Adipose tissue (tissue), 3 donors: Measurements from ENCODE around the gene NME8. TPM values are rescaled to one million over a fixed set of nuclear protein-coding genes. Genes with fewer than 3 reads are reported as not detected.

Source experiments
- H3K27ac ChIP-seq: one replicate; pipeline ENCODE4 v1.5.1; 2013; ENCODE audit warnings: low read depth, low read length
- WGBS, 3 donors: extraction: QIAGEN DNeasy Blood & Tissue Kit; methylation state at CpG; one replicate each; pipeline ENCODE4 v1.1.7; 2013; 5-methylcytosine and 5-hydroxymethylcytosine counted together
- polyA plus RNA-seq, 3 donors: library from polyadenylated mRNA; stranded (reverse); fragments of 200-250 nt; gene quantifications; one replicate each; pipeline ENCODE4 v1.2.3, GENCODE V29; 2013
- donor health status: healthy with polysubstance abuse.
- donor health status: Bipolar disorder and iron deficiency.
- donor health status: healthy.

Gene NME8
- polyA plus RNA-seq, 3 donors = 0.31 TPM; not detected in 2

DNA sequence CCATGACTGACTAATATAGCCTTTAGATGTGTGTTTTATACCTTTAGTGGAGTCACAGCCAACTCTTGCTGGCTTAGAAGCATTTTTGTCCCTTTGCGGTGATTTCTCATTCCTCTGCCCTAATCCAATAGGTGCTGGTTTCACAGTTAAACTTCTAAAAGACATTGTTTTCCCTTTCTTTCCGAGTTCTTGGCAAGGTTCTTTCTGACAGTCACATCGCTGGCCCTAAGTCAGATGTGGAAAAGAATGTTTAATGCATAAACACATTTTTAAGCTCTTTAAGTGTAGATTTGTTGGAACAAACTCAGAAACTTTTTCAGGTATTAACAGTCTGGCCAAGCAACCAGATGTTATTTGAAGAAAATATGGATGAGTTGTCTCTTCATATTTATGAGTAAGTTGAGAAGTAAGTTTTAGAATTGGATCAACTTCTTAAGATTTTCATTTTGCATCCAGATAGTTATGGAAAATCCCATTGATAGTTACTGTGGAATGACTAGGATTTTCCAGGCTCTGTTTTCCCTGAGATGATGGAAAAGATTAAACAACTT is 76.2 kb downstream of the NME8 start:
- WGBS, 3 donors = 69 to 79% (median 75%) methylated on average over 3 of the region's 3 CpGs
- H3K27ac ChIP-seq = no peak overlapping the region

DNA sequence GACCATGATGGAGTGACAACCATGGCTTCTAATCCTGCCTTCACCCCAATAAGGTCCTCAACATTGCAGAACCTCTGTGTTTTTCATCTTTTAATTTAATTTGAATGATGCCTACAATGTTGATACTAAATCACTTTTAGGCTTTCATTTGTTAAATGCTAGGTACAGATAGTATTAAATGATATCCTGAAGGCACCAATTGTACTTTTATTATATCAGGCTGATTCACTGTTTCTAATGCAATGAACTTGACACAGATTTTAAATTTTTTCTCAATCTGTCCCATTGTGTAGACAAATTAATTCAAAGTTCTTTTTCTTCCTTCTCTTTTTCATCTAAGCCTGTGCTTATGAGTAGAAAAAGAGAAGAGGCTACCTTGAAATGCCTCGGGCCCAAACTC is 77.2 kb downstream of the NME8 start:
- WGBS, 3 donors = 91 to 97% (median 95%) methylated on average over 1 of the region's 1 CpG
- H3K27ac ChIP-seq = no peak overlapping the region

DNA sequence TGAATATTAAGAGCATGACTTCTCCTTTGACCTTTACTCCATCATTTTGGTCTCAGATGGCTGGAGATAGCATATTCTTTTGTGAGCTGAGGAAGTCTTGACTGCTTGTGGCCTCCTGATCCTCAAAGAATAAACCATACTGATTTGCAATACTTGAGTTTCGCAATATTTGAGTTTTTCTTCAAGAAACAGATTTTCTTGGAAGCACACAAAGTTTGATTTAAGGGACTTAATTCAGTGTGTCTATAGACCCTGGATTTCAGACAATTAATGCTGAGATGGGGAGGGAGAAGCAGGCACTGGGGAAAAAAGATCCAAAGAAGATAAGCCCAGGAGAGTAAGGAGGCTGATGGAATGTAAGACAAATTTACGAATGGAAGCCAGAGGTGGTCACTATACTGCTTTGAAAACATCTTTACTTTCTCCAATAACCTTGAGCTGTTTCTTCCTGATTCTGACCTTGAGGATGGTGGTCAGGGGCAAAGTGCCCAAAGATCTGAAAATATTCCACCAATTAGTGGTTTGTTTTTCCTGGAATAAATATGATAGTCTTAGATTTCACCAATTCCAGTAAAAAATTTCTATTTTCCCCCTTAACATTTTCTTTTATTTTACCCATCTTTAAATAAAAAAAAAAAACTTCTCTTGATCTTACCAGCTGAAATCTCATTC is 79.5 kb downstream of the NME8 start:
- 72 to 86% (median 82%) methylated on average over 2 of the region's 2 CpGs for WGBS, 3 donors
- no peak overlapping the region for H3K27ac ChIP-seq

DNA sequence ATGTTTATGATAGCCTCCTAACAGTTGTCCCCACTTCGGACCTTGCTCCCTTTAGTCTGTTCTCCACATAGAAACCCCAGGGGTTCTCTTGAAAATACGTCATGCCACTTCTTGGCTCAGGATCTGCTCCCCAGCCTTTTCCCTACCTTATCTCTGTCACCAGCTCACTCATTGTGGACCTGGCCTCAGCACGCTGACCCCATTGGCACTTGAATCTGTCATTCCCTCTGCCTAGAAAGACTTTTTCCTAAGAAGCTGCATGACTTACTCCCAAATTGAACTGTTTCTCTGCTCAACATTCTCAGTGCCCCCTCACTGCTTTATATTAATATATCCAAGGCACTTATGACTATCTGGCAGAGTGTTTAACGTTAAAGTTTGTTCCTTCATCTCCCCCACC is 80.5 kb downstream of the NME8 start:
- H3K27ac ChIP-seq = no peak overlapping the region
- WGBS, 3 donors = 84 to 90% (median 88%) methylated on average over 4 of the region's 4 CpGs

DNA sequence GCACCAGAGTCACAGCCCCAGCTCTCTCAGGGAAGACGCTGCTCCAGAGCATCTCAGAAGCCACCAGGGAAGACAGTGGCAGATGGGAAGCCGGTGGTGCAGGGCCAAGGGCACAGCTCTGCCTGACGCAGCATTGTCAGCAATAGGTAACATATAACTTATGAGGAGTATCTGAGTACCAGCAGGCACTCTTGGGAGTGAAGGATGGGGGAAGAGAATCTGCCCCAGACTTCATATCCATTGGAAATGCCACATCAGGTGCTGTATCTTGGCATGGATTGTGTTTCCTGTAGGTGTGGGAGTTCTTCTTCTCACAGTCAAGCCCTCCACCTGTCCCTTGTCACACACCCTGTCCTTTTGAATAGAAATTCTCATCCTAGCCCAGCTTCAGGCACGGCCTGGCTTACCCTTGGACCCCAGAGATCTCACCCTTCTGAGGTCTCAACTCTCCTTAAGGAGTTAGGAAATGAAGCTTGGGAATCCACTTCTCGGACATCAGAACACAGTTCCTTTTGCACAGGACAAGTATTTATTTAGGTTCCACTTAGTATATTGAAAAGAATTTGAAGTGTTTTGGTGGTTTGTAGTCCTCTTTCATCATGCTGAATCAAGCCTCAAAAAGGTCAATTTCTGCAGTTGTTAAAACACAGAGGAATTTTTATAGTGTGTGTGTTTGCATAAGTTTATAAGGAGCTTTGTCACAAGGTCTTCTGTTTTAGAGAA is 82.0 kb downstream of the NME8 start:
- no peak overlapping the region for H3K27ac ChIP-seq
- 90 to 92% (median 92%) methylated on average over 5 of the region's 5 CpGs for WGBS, 3 donors

DNA sequence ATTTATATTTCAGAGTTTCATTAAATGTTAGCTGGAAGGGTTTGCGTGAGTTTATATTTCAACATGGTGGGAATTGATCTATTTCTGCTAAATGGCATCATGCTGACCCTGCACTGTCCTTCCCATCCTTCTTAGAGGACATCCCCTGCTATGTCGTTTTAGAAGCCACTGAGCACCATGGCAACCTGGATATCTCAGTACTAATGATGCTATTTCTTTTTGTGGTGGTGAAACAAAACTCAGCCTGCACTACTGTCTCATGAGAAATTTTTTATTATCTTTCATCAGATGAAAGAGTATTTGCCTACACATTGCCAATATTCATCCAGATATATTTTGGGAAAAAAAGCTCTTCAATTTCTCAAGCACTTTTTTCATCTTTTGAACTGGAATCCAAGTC is 84.1 kb downstream of the NME8 start:
- WGBS, 3 donors = 72 to 86% (median 78%) methylated on average over 2 of the region's 2 CpGs
- H3K27ac ChIP-seq = no peak overlapping the region

DNA sequence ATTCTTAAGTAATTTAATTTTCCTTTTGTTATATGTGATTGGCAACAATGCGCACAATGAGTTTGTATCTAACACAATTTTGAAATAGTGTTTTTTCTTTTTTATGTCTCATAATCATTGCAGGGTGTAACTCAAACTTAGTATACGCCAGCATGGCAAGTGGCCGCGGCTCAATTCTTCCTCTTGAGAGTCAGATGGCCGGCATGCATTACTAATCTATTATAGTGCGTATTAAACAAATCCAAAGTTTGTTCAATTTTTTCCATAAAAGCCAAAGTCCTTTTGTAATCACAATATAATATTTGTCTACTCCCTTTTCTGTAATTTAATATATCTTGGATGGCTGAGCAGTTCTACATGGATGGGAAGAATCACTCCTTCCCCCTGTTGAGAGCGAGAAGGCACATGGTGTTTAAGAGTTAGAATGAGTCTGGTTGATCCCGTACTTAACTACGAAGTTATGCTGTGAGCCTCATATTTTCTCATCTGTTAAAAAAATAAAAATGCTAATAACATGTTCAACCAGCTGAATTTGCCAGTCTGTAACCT is 84.7 kb downstream of the NME8 start:
- H3K27ac ChIP-seq = no peak overlapping the region
- 63 to 91% (median 80%) methylated on average over 9 of the region's 9 CpGs for WGBS, 3 donors

DNA sequence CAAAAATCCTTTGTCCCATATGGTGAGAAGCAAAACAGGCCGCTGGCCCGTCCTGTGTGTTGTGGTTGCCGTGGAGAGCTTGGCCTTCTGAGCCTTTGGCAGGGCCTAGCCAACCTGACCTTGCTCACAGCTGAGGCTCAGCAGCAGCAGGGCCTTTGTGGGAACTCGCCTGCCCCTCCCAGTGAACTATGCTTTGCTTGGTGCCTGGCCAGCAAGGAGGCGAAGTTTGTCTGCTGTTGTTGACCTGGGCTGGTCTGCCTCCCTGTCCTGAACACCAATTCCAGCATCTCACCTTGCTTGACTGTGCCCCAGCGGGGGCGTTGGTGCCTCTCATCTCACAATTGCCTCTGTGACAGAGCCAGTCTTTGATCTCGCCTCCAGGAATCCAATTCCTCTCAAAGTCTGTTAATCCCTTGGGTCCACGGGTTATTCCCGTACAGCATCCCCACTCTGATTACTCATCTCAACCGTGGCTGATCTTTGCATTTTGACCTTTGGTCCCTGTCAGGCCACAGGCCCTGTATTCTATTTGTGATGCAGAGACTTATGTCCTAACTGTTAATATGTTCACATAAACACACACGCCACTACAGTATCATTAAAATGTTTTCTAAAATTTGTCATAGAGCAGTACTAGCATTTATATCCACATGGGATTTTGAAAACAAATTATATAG is 94.7 kb downstream of the NME8 start:
- 31 to 65% (median 52%) methylated on average over 12 of the region's 12 CpGs for WGBS, 3 donors
- H3K27ac ChIP-seq = no peak overlapping the region

DNA sequence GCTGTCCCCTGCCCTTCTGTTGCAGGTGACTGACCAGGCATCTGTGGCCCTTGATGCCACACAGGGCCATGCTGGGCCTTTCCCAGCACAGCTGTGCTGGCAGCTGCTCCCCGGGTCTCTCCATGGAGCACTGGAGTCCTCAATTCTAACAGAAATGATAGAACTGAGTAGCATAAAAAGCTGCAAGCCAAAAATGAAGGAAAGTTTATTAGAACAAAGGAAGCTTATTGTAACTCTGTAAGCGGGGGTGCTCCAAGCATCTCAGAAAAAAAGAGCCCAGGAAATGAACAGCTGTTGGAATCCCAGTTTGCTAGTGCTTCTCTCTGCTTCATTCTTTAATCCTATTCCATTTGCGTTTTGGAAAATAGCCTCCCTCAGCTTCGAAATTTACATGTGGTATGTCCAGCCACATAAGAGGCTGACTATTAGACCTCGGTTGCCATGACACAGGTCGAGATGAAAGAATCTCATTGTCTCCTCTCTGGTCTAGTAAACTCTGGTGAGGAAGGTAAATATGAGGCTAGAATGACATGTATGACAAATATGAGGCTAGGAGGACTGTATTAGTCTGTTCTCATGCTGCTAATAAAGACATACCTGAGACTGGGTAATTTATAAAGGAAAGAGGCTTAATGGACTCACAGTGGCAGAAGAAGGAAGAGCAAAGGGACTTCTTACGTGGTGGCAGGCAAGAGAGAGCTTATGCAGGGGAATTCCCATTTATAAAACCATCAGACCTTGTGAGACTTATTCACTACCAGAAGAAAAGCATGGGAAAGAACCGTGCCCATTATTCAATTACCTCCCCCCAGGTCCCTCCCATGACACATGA is 95.7 kb downstream of the NME8 start:
- no peak overlapping the region for H3K27ac ChIP-seq
- WGBS, 3 donors = 63 to 75% (median 75%) methylated on average over 8 of the region's 8 CpGs

DNA sequence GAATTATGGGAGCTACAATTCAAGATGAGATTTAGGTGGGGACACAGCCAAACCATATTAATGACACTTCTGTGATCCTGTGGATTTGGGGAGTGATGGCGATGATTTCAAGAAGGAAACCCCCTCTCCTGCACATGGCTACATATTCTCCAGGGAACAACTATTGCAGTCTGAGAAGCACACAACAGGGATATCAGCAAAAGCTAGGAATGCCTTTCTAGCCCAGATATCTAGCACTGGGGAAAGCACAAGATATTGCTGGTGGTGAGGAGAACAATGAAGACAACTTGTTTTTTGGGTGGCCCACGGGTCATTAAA is 96.3 kb downstream of the NME8 start:
- H3K27ac ChIP-seq = no peak overlapping the region
- WGBS, 3 donors = 68 to 85% (median 79%) methylated on average over 2 of the region's 2 CpGs

DNA sequence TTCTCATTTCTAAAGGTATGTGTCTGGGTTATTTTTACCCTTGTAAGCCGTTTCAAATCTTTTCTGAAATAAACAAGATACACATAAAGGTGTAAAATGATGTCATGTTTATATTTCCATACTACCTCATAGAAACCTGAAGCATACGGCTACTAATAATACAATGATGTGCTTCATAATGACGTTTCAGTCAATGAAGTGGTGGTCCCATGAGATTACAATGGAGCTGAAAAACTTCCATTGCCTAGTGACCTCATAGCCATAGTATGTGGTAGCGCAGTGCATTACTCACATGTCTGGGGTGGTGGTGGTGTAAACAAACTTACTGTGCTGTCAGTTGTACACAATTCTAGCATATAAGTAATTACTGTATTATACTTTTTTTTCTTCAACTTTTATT is 96.9 kb downstream of the NME8 start:
- WGBS, 3 donors = 75 to 76% (median 76%) methylated on average over 4 of the region's 4 CpGs
- H3K27ac ChIP-seq = no peak overlapping the region

DNA sequence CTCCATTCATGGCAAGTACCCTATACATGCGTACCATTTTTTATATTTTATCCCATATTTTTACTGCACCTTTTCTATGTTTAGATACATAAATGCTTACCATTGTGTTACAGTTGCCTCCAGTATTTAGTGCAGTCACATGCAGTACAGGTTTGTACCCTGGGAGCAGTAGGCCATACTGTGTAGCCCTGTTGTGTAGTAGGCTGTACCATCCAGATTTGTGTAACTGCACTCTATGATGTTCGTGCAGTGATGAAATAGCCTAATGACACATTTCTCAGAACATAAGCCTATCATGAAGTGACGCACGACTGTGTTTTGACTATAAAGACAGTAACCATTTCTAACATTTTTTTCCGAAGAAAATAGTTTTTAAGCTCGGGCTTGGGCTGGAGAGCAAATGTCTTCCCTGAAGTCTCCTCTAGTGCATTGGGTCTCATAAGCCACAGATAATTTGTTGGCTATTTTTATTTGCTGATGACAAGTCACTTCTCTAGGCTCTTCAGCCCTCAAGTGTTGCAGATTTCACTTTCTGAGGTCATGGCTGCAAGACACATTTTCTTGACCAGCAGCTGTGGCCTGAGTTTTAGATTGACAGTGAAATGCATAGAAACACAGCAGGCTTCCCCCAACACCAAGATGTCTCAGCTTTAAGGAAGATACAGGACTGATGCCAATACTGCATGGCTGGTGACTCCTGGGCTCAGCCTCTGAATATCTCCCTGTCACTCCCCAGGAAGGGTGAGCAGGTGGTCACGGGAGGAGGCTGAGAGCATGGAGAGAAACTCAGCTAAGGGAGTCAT is 98.9 kb downstream of the NME8 start:
- H3K27ac ChIP-seq = no peak overlapping the region
- 91 to 93% (median 92%) methylated on average over 7 of the region's 7 CpGs for WGBS, 3 donors

DNA sequence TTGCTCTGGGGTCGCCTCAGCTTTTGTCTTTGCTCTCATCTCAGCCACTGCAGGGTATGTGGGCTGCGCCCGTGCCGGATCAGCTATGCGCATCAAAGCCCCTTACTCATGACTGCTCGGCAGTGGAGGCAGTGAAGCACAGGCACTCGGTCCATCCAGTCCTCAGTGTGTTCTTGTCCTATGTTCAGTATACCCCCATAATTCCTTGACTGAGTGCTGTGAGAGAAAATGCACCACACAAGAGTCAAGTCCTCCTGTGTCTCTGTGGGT is 99.5 kb downstream of the NME8 start:
- H3K27ac ChIP-seq = no peak overlapping the region
- 88 to 93% (median 91%) methylated on average over 5 to 7 of the region's 7 CpGs for WGBS, 3 donors

Other genes with a start within 250 kb of the NME8 start
- under 1 TPM; 0.09 to 0.83 (median 0.56) TPM for gene GPR141, start 164.8 kb upstream of the NME8 start, polyA plus RNA-seq
- 1 to 10 TPM in 2 of 3 donors, under 1 TPM in 1; 0.47 to 5.2 (median 3.0) TPM for gene SFRP4, start 68.2 kb downstream of the NME8 start, polyA plus RNA-seq
- gene EPDR1, start 72.0 kb downstream of the NME8 start, polyA plus RNA-seq = 10 to 100 TPM in 2 of 3 donors, 1 to 10 TPM in 1; 6.7 to 14.1 (median 11.0) TPM